Mammary epithelial cell (primary cell): Measurements from ENCODE around the gene SUMF2.
"Not testable (repeated sequence)": the region's sequence is repeated elsewhere in the genome, so short reads cannot be mapped to it uniquely, and the experiment has no call there.

Experiments used
- EZH2 ChIP-seq: IDR thresholded peaks from 2 replicates; pipeline ENCODE4 v1.6.1; 2012; ENCODE audit warnings: low read length, inconsistent platforms, borderline replicate concordance
- TF ChIP-seq, protein P1 (sequence below), 2 donors: IDR thresholded peaks in 1 of 2; conservative IDR thresholded peaks in 1 of 2; 2 replicates each; pipeline ENCODE4 v1.5.1; 2011 to 2012; ENCODE audit warnings: inconsistent platforms in 2 of 2, low read length in 2 of 2, mild to moderate bottlenecking in 2 of 2, control low read depth in 1 of 2, low read depth in 1 of 2; ENCODE audit not compliant: insufficient read depth in 1 of 2; ENCODE audit errors: extremely low read depth in 1 of 2

GRCh38 chr7:56098187-56099008, 34.3 kb downstream of the SUMF2 start:
- TF ChIP-seq, protein P1, sequence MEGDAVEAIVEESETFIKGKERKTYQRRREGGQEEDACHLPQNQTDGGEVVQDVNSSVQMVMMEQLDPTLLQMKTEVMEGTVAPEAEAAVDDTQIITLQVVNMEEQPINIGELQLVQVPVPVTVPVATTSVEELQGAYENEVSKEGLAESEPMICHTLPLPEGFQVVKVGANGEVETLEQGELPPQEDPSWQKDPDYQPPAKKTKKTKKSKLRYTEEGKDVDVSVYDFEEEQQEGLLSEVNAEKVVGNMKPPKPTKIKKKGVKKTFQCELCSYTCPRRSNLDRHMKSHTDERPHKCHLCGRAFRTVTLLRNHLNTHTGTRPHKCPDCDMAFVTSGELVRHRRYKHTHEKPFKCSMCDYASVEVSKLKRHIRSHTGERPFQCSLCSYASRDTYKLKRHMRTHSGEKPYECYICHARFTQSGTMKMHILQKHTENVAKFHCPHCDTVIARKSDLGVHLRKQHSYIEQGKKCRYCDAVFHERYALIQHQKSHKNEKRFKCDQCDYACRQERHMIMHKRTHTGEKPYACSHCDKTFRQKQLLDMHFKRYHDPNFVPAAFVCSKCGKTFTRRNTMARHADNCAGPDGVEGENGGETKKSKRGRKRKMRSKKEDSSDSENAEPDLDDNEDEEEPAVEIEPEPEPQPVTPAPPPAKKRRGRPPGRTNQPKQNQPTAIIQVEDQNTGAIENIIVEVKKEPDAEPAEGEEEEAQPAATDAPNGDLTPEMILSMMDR (conservative IDR thresholded peaks at IDR 0.05 in 1 of 2, IDR thresholded peaks at IDR 0.05 in 1 of 2; ENCODE audit: extremely low read depth in 1 of 2, insufficient read depth in 1 of 2, low read depth in 1 of 2, low read length in 2 of 2): not testable (repeated sequence)
- TF ChIP-seq EZH2: not testable (repeated sequence)
